Fibroblast of mammary gland (primary cell): Measurements from ENCODE around the gene FDXR.

ENCODE experiments used
- DNase-seq: peaks from one replicate; pipeline ENCODE4 v3.0.0-alpha.2; 2010; ENCODE audit warnings: low read depth
- H3K4me3 ChIP-seq: 2 replicates; pipeline ENCODE4 v1.5.1; 2011; ENCODE audit warnings: low read depth, mild to moderate bottlenecking, low read length, moderate library complexity; ENCODE audit not compliant: control insufficient read depth
- TF ChIP-seq, protein P1 (sequence below): conservative IDR thresholded peaks from 2 replicates; pipeline ENCODE4 v1.5.1; 2011; ENCODE audit warnings: low read depth, low read length, inconsistent platforms; ENCODE audit not compliant: control insufficient read depth, insufficient read depth

The FDXR gene

DNA sequence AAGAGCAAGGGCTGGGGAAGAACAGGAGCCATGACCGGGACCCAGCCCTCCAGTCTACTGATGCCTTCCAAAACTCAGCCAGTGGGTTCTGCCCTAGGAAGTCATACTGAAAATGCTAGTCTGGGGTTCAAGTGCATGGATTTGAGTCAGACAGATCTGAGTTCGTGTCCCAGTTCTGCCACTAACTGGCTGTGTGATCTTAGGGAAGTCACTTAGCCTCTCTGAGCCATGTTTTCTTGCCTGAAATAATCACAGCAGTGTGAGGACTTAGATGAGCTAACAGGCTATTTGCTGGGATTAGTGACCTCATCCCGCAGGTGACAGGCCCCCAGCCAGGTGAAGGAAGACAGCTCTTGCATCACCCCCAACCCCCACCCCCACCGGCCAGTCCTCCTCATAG is 17.5 kb downstream of the FDXR start:
- DNase-seq: no peak
- no peak overlapping the region for H3K4me3 ChIP-seq
- TF ChIP-seq, protein P1, sequence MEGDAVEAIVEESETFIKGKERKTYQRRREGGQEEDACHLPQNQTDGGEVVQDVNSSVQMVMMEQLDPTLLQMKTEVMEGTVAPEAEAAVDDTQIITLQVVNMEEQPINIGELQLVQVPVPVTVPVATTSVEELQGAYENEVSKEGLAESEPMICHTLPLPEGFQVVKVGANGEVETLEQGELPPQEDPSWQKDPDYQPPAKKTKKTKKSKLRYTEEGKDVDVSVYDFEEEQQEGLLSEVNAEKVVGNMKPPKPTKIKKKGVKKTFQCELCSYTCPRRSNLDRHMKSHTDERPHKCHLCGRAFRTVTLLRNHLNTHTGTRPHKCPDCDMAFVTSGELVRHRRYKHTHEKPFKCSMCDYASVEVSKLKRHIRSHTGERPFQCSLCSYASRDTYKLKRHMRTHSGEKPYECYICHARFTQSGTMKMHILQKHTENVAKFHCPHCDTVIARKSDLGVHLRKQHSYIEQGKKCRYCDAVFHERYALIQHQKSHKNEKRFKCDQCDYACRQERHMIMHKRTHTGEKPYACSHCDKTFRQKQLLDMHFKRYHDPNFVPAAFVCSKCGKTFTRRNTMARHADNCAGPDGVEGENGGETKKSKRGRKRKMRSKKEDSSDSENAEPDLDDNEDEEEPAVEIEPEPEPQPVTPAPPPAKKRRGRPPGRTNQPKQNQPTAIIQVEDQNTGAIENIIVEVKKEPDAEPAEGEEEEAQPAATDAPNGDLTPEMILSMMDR: no peak

DNA sequence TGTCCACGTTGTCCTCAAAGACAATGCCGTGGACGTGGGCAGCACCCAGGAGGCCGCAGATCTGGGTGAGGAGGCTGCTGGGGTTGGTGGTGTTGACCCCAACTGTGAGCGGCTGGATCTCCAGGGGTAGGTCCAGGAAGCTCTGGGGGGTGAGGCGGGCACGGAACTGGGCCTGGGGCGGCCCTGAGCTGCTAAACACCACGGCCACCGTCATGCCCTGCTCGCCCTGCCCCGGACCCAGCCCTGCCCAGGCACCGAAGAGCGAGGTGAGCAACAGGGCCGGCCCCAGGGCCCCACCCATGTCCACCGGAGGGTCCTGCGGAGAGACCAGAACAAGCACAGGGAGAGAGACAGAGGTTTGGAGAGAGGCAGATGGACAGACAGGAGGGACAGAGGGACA is 18.0 kb downstream of the FDXR start:
- no peak for DNase-seq
- H3K4me3 ChIP-seq: no peak overlapping the region
- TF ChIP-seq, protein P1: no peak

DNA sequence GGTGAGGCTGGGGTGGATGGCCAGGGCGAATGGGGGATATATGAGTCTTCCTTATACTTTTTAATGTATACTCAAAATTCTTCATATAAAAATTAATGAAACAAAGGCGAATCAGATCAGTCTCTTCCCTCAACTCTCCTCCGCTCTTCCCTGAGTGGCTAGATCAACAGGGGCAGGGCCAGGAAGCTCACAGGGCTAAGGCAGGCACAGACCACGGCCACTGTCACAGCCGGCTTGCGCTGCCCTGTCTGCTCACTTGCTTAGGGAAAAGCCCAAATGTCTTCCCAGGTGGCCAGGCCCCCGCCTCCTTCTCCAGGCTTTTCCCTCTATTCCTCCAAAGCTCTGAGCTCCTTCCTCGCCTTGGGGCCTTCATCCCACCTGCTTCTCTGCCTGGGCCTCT is 19.1 kb downstream of the FDXR start:
- DNase-seq: no peak
- no peak overlapping the region for H3K4me3 ChIP-seq
- TF ChIP-seq, protein P1: no peak

DNA sequence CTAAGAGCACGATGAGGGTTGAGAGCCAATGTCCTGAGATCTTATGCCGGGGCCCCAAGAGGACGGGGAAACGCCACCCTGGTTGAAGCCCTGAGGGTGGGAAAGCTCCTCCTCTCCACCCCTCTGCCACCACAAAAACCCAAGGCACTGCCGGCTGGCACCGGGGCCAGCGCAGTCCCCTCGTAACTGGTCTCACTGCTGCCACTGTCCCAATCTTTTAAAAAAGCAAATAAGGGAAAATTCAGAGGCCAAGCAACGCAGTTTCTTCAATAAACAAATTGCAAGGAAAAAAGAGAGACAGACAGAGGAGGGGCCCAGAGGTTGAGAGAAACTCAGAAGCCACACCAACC is 19.8 kb downstream of the FDXR start:
- DNase-seq: no peak
- TF ChIP-seq, protein P1: no peak
- no peak overlapping the region for H3K4me3 ChIP-seq

DNA sequence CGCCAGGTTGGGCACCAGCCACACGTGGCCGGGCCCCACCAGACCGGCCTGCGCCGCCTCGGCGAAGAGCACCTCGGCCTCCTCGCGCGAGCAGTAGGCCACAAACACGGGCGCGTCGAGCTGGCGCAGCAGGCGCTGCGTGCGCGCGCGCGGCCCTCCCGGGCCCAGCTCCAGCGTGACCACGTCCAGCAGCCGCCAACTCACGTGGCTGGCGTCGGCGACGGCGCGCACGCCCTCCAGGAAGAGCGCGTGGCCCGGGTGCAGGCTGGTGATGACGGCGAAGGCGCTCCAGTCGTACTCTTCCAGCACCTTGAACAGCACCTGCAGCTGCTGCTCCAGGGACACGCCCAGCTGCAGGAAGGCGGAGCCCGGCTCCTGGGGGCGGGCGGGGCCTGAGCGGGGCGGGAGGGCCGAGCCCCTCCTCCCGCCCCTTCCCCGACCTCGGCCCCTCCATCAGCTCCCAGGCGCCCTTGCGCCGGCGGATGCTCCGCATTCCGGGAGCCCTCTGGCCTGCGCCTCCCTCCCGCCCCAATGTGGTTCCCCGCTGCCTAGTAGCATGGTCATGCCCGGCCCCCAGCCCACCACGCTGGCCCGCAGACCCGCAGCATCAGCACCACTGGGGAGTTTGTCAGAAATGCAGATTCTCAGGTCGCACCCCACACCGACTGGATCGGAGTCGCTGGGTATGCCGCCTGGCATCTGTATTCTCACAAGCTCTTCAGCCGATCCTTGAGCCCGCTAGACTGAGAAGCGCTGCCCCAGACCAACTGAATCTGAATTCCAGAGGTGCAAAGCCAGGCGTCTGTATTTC is 20.4 kb downstream of the FDXR start:
- no peak overlapping the region for H3K4me3 ChIP-seq
- TF ChIP-seq, protein P1: no peak
- no peak for DNase-seq

DNA sequence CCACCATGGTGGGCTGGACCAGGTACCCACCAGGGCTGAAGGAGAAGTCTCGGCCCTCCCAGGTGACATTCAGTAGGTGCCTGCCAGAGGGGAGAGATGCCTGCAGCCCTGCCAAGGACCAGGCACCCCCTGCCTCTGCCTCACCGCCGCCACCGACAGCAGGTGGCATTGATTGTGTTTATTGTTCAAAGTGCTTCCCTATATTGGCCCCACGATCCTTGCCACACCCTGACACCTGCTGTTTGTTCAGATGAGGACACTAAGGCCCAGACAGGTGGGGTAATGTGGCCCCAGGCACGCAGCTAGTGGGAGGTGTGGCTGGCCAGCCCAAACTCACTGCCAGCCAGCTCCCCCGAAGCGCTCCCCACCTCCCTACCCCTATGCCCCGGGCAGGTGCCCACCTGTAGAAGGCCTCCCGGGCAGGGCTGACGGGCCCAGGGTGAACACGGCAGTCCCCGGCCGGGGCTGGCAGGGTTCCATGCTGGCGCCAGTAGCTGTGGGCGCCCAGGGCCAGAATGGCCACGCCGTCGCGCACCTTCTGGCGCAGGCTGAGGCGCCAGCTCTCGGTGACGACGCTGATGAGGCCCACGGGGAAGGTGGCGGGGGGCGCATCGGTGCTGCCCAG is 21.1 kb downstream of the FDXR start:
- H3K4me3 ChIP-seq: no peak overlapping the region
- no peak for DNase-seq
- TF ChIP-seq, protein P1: no peak

DNA sequence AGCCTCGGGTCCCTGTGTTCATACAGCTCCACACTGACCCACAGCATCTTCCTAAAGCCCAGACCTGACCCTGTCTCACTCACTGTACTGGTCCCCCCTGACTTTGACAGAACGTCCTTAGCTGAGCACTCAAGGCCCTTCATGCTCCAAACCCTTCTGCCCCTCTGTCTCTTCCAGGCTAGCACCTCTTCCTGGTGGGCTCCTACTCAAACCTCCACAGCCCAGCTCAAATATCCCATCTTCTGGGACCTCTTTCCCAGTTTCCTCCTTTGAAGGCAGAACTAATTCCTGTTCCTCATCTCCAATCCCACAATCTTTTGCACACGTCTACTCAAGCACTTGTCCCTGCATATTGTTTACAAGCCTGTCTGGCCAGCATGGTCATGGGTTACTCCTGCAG is 21.9 kb downstream of the FDXR start:
- DNase-seq: no peak
- TF ChIP-seq, protein P1: no peak
- H3K4me3 ChIP-seq: no peak overlapping the region
